KMS-11 (cell line): Measurements from ENCODE around the gene TMC5.

Source experiments
- H2AFZ ChIP-seq: fragments of 200-600 bp; sonication (generic); 2 replicates; pipeline ENCODE4 v1.6.1; 2016; ENCODE audit warnings: antibody characterized with exemption, mixed run types, low read depth
- H3K27ac ChIP-seq: fragments of 200-600 bp; sonication (generic); 2 replicates; pipeline ENCODE4 v1.6.1; 2016; ENCODE audit warnings: mild to moderate bottlenecking, mixed run types
- H3K27me3 ChIP-seq: fragments of 200-600 bp; sonication (generic); 2 replicates; pipeline ENCODE4 v1.6.1; 2017; ENCODE audit warnings: mild to moderate bottlenecking, low read depth, mixed run types, moderate library complexity; ENCODE audit not compliant: insufficient read depth
- H3K36me3 ChIP-seq: fragments of 200-600 bp; sonication (generic); 2 replicates; pipeline ENCODE4 v1.6.1; 2017; ENCODE audit warnings: mild to moderate bottlenecking, mixed run types; ENCODE audit not compliant: insufficient read depth
- H3K4me1 ChIP-seq: fragments of 200-600 bp; sonication (generic); 2 replicates; pipeline ENCODE4 v1.6.1; 2016; ENCODE audit warnings: mild to moderate bottlenecking, low read depth, mixed run types; ENCODE audit not compliant: poor library complexity, severe bottlenecking
- H3K4me2 ChIP-seq: fragments of 200-600 bp; sonication (generic); 2 replicates; pipeline ENCODE4 v1.7.0; 2016; ENCODE audit warnings: mild to moderate bottlenecking, mixed run types
- H3K4me3 ChIP-seq: fragments of 200-600 bp; sonication (generic); IDR thresholded peaks from 2 replicates; pipeline ENCODE4 v1.6.1; 2017; ENCODE audit warnings: low read depth, low read length, mixed read lengths; ENCODE audit not compliant: insufficient read depth
- H3K79me2 ChIP-seq: fragments of 200-600 bp; sonication (generic); 2 replicates; pipeline ENCODE4 v1.6.1; 2016; ENCODE audit warnings: low read depth, mixed run types; ENCODE audit not compliant: insufficient read depth
- H3K9ac ChIP-seq: fragments of 200-600 bp; sonication (generic); 2 replicates; pipeline ENCODE4 v1.6.1; 2016; ENCODE audit warnings: mild to moderate bottlenecking, mixed run types
- H4K20me1 ChIP-seq: fragments of 200-600 bp; sonication (generic); 2 replicates; pipeline ENCODE4 v1.6.1; 2016; ENCODE audit warnings: mild to moderate bottlenecking, mixed run types; ENCODE audit not compliant: insufficient read depth
- CTCF ChIP-seq: fragments of 200-600 bp; sonication (generic); conservative IDR thresholded peaks from 2 replicates; pipeline ENCODE4 v1.6.1; 2017; ENCODE audit warnings: low read depth, mild to moderate bottlenecking, antibody characterized with exemption, low read length, moderate library complexity, mixed read lengths

TMC5 gene

GRCh38 chr16:19523184-19523558 is 105.5 kb downstream of the TMC5 start:
- no peak for TF ChIP-seq CTCF
- H3K4me2 ChIP-seq, result peak overlapping the region; percentile 43; the same call in 1 of the 2 replicates
- no peak overlapping the region for H3K27ac ChIP-seq
- peak overlapping the region; percentile 81; the same call in 1 of the 2 replicates for H3K9ac ChIP-seq
- peaks cover 29% of the 10 kb centered on the region for H3K79me2 ChIP-seq
- peaks cover 40% of the 10 kb centered on the region for H3K4me1 ChIP-seq
- H3K4me3 ChIP-seq, result no peak overlapping the region
- H3K36me3 ChIP-seq, result no peaks in the 10 kb centered on the region
- H3K27me3 ChIP-seq, result no peaks in the 10 kb centered on the region
- H2AFZ ChIP-seq, result peak overlapping the region; percentile 87
- H4K20me1 ChIP-seq, result no peaks in the 10 kb centered on the region

- peak within 1 kb of the TSS; percentile 81 for H3K4me2 ChIP-seq
- no peaks in the 10 kb centered on the region for H3K27me3 ChIP-seq
- TF ChIP-seq CTCF, result no peak
- no peaks in the 10 kb centered on the region for H3K36me3 ChIP-seq
- peaks cover 23% of the 10 kb centered on the region for H3K79me2 ChIP-seq
- H3K4me1 ChIP-seq, result peaks cover 39% of the 10 kb centered on the region
- H3K9ac ChIP-seq, result peak within 1 kb of the TSS; percentile 81
- H3K27ac ChIP-seq, result peak within 1 kb of the TSS; percentile 38
- H2AFZ ChIP-seq, result peak within 1 kb of the TSS; percentile 87
- H3K4me3 ChIP-seq, result no peak within 1 kb of the TSS
- no peaks in the 10 kb centered on the region for H4K20me1 ChIP-seq
Measured at GRCh38 chr16:19523559-19524355, 106.1 kb downstream of the TMC5 start, which contains the start of gene CCP110. CCP110 (plus strand) TSS chr16:19523942; CDS start chr16:19527882, 3,940 bp downstream.

GRCh38 chr16:19524356-19524615 is 106.6 kb downstream of the TMC5 start:
- Histone ChIP-seq H3K4me2 (peak overlapping the region; percentile 81), H3K27ac (peak overlapping the region; percentile 38; the same call in 1 of the 2 replicates), H4K20me1 (no peaks in the 10 kb centered on the region), H3K27me3 (no peaks in the 10 kb centered on the region), H3K79me2 (peaks cover 19% of the 10 kb centered on the region), H3K4me3 (no peak overlapping the region), H3K36me3 (no peaks in the 10 kb centered on the region), H2AFZ (peak overlapping the region; percentile 87), H3K9ac (peak overlapping the region; percentile 81), H3K4me1 (peaks cover 39% of the 10 kb centered on the region)
- TF ChIP-seq CTCF, result no peak

GRCh38 chr16:19524616-19525384 is 107.1 kb downstream of the TMC5 start:
- no peak overlapping the region for H3K4me3 ChIP-seq
- peak overlapping the region; percentile 81 for H3K9ac ChIP-seq
- peaks cover 34% of the 10 kb centered on the region for H3K4me1 ChIP-seq
- H2AFZ ChIP-seq, result peak overlapping the region; percentile 87
- no peak for TF ChIP-seq CTCF
- H3K79me2 ChIP-seq, result peaks cover 15% of the 10 kb centered on the region
- no peaks in the 10 kb centered on the region for H4K20me1 ChIP-seq
- no peaks in the 10 kb centered on the region for H3K36me3 ChIP-seq
- peak overlapping the region; percentile 81 for H3K4me2 ChIP-seq
- H3K27me3 ChIP-seq, result no peaks in the 10 kb centered on the region
- H3K27ac ChIP-seq, result no peak overlapping the region
